Immature natural killer cell (primary cell): ENCODE results near the gene SETD2. TPM values are rescaled to one million over a fixed set of nuclear protein-coding genes. Genes with fewer than 3 reads are reported as not detected.
"Not testable (repeated sequence)": the region's sequence is repeated elsewhere in the genome, so short reads cannot be mapped to it uniquely, and the experiment has no call there.

ENCODE experiments used
- DNase-seq, 3 donors: peaks; one replicate each; pipeline ENCODE4 v3.0.0; 2022; ENCODE audit warnings: mixed read lengths in 1 of 3
- H3K27ac Mint-ChIP-seq, 6 donors: one replicate each; pipeline ENCODE4 v1.8.0; 2020; ENCODE audit warnings: mixed read lengths in 6 of 6, mild to moderate bottlenecking in 5 of 6, inconsistent platforms in 4 of 6, moderate library complexity in 3 of 6
- H3K27me3 Mint-ChIP-seq, 3 donors: one replicate each; pipeline ENCODE4 v1.8.0; 2020 to 2021; ENCODE audit warnings: low read depth in 3 of 3, mild to moderate bottlenecking in 3 of 3, mixed read lengths in 3 of 3, moderate library complexity in 3 of 3, inconsistent platforms in 1 of 3
- H3K36me3 Mint-ChIP-seq, 3 donors: one replicate each; pipeline ENCODE4 v1.8.0; 2020; ENCODE audit warnings: mixed read lengths in 3 of 3, inconsistent platforms in 2 of 3, mild to moderate bottlenecking in 2 of 3
- H3K4me1 Mint-ChIP-seq, 2 donors: one replicate each; pipeline ENCODE4 v1.8.0; 2020; ENCODE audit warnings: inconsistent platforms in 2 of 2, mild to moderate bottlenecking in 2 of 2, mixed read lengths in 2 of 2, moderate library complexity in 1 of 2
- H3K4me3 Mint-ChIP-seq, 5 donors: one replicate each; pipeline ENCODE4 v1.8.0; 2020; ENCODE audit warnings: mild to moderate bottlenecking in 5 of 5, mixed read lengths in 5 of 5, inconsistent platforms in 3 of 5, moderate library complexity in 3 of 5
- H3K9me3 Mint-ChIP-seq, 6 donors: one replicate each; pipeline ENCODE4 v1.8.0; 2020; ENCODE audit warnings: mild to moderate bottlenecking in 6 of 6, mixed read lengths in 6 of 6, inconsistent platforms in 4 of 6, moderate library complexity in 3 of 6
- polyA plus RNA-seq, 3 donors: library from polyadenylated mRNA; unstranded; fragments of 300-500 nt; fragmentation: Illumina TruSeq; gene quantifications; one replicate each; pipeline ENCODE4 v1.2.3, GENCODE V29; 2021

Gene SETD2
- polyA plus RNA-seq, 3 donors from 2014 or later, result 7.4 to 27.0 (median 8.2) TPM

DNA sequence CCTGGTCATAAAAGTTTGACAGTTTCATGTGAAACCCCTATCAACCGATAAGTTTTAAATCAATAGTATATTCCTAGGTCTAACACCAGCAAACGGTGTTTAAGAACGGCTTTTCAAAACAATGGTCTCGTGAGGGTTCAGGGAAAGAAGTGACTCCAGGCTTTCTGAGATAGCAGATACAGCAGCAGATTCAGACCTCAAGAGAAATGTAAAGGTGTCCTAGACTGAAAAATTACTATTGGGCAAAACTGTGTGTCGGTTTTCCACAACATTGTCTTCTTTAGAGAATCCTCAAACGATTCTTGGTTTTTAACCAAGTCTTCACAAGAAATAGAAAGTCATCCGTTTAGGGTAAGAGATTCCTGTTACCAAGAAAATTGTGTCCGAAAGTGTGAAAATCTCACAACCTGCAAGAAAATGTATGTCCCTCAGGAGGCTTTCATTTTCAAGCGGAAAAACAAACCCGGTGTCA, 1.2 kb downstream of the SETD2 start:
- peaks cover 0 to 5% (median 0%) of the 10 kb centered on the region in 3 donors for H3K36me3 Mint-ChIP-seq
- H3K27me3 Mint-ChIP-seq, result peaks cover 14 to 27% (median 17%) of the 10 kb centered on the region in 3 donors
- peak overlapping the region; percentile 98 to 100 (median 99) for H3K27ac Mint-ChIP-seq
- no peaks in the 10 kb centered on the region for H3K9me3 Mint-ChIP-seq
- peaks cover 63 to 73% of the 10 kb centered on the region in 2 donors for H3K4me1 Mint-ChIP-seq
- DNase-seq, result no peak
- peak overlapping the region; percentile 99 to 100 (median 99) for H3K4me3 Mint-ChIP-seq

DNA sequence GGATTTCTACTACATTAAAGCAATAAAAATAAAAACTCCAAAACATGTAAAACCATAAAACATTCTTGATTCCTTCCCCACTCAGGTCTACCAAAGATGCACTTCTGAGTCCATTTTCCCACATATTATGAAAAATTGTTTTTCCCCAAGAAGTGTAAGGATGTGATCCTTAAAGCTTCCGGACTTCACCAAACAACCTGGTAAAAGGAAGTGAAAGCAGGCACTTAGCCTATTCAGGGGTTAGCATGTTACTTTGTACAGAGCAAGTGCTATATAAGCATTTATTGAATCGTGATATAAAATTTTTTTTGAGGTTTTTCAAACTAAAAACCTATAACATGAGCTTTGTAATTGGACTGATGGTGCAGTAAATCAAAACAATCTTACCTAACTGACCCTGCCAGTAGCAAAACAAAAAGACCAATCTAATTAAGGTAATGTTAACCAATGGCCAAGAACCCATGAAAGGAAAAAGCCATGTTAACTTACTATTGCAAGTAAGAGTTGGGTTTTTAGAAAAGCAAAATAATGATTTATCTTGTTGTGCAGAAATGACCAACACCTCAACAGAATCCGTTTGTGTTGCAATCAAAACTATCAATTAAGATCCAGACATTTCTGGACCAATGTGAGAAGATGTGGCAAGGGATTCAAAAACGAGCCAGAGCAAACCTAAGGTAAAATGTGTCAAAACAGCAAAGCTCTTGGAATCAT, 1.8 kb downstream of the SETD2 start:
- Mint-ChIP-seq H3K27me3 (peaks cover 14 to 27% (median 17%) of the 10 kb centered on the region in 3 donors), H3K27ac (peak overlapping the region; percentile 98 to 100 (median 99)), H3K36me3 (peaks cover 0 to 5% (median 0%) of the 10 kb centered on the region in 3 donors), H3K9me3 (no peaks in the 10 kb centered on the region), H3K4me3 (peak overlapping the region; percentile 99 to 100 (median 99)), H3K4me1 (peaks cover 68 to 79% of the 10 kb centered on the region in 2 donors)
- no peak for DNase-seq

- H3K27ac Mint-ChIP-seq, result peak overlapping the region; percentile 20 to 81 (median 62)
- H3K9me3 Mint-ChIP-seq, result no peaks in the 10 kb centered on the region
- DNase-seq, result no peak
- peaks cover 0 to 5% (median 0%) of the 10 kb centered on the region in 3 donors for H3K36me3 Mint-ChIP-seq
- peaks cover 75 to 86% of the 10 kb centered on the region in 2 donors for H3K4me1 Mint-ChIP-seq
- peak overlapping the region; percentile 2 to 69 (median 42) for H3K4me3 Mint-ChIP-seq
- H3K27me3 Mint-ChIP-seq, result peaks cover 10 to 18% (median 14%) of the 10 kb centered on the region in 3 donors
Observed at GRCh38 chr3:47159820-47160219, 4.1 kb downstream of the SETD2 start.

DNA sequence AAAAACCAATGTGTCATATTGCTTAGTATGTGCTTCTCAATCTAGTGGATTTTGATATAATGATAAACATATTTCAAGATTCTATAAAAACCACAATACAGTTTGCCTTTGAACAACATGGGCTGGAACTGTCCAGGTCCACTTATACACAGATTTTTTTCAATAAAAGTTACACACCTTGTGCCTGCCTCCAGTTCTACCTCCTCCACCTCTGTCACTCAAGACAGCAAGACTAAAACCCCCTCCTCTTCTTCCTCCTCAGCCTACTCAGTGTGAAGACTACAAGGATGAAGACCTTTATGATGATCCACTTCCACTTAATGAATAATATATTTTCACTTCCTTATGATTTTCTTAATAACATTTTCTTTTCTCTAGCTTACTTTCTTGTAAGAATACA, 5.7 kb downstream of the SETD2 start:
- Mint-ChIP-seq H3K9me3 (no peaks in the 10 kb centered on the region), H3K36me3 (peaks cover 0 to 5% (median 0%) of the 10 kb centered on the region in 3 donors), H3K27ac (peak overlapping the region in 5 of 6 donors; percentile 8 to 66 (median 57)), H3K27me3 (peaks cover 4 to 10% (median 7%) of the 10 kb centered on the region in 3 donors), H3K4me1 (peaks cover 86 to 99% of the 10 kb centered on the region in 2 donors), H3K4me3 (peak overlapping the region in 3 of 5 donors; percentile 1 to 31 (median 11))
- DNase-seq, result no peak

GRCh38 chr3:47156396-47156795, 7.5 kb downstream of the SETD2 start:
- H3K27me3 Mint-ChIP-seq, result peaks cover 0 to 1% (median 0%) of the 10 kb centered on the region in 3 donors
- H3K4me3 Mint-ChIP-seq, result peak overlapping the region in 3 of 5 donors; percentile 1 to 30 (median 6)
- peaks cover 88 to 100% of the 10 kb centered on the region in 2 donors for H3K4me1 Mint-ChIP-seq
- H3K27ac Mint-ChIP-seq, result peak overlapping the region in 3 of 6 donors; percentile 0 to 62 (median 49)
- H3K36me3 Mint-ChIP-seq, result no peaks in the 10 kb centered on the region
- H3K9me3 Mint-ChIP-seq, result no peaks in the 10 kb centered on the region
- no peak for DNase-seq

DNA sequence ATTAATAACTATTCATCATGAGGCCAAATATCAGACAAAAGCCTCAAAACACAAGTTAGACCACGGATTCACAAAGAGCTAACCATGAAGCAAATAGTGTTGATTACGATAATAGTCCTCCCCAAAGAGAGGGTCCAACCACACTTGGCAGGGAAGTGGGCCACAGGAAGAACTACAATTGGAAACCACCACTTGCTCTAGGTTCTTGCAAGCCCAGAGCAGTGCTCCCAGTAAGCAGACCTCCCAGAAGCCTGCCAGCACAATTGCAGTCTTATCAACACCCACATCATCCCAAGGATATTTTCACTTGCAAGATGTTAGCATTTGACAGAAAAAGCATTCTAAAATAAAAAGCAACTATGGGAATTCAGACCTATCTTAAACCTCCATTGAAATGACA, 11.3 kb downstream of the SETD2 start:
- Mint-ChIP-seq H3K36me3 (no peaks in the 10 kb centered on the region), H3K4me3 (peak overlapping the region; percentile 14 to 47 (median 33)), H3K9me3 (no peaks in the 10 kb centered on the region), H3K27ac (peak overlapping the region; percentile 21 to 81 (median 48)), H3K27me3 (peaks cover 0 to 1% (median 0%) of the 10 kb centered on the region in 3 donors), H3K4me1 (peaks cover 78 to 98% of the 10 kb centered on the region in 2 donors)
- peak in 1 of 3 donors; percentile 5 for DNase-seq

- Mint-ChIP-seq H3K4me1 (peaks cover 75 to 92% of the 10 kb centered on the region in 2 donors), H3K27me3 (peaks cover 0 to 1% (median 0%) of the 10 kb centered on the region in 3 donors), H3K36me3 (no peaks in the 10 kb centered on the region), H3K27ac (peak overlapping the region in 5 of 6 donors; percentile 10 to 81 (median 64)), H3K4me3 (peak overlapping the region in 4 of 5 donors; percentile 2 to 33 (median 25)), H3K9me3 (no peaks in the 10 kb centered on the region)
- no peak for DNase-seq
Observed at GRCh38 chr3:47151836-47152235, 12.1 kb downstream of the SETD2 start.

DNA sequence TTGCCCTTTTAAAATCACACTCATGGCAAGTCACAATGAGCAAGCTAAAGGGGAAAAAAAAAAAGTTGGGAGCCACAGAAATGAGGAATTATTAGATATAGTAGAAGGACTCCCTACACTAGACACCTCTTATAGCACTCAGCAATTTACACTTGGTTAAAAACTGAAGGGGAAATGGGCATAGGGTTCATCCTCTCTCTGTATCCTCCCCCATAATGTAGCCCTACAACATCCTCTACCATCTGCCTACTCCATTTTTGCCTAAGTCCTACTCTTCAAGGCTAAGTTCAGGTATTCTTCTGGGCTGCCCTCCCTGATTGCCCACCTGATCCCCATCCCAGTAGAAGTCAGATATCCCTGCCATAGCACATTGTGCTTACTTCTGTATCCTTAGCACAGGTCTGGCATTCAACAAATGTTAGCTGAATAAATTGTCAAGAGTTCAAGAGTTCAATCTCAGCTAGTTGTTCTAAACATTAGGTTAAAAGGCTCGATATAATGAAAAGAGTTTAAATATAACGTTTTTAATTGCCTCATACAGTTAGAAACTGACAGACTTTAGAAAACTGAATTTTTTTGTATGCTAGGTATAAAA, 14.5 kb downstream of the SETD2 start:
- no peak for DNase-seq
- Mint-ChIP-seq H3K36me3 (no peaks in the 10 kb centered on the region), H3K4me1 (peaks cover 67 to 86% of the 10 kb centered on the region in 2 donors), H3K27ac (peak overlapping the region in 4 of 6 donors; percentile 3 to 70 (median 29)), H3K27me3 (peaks cover 0 to 2% (median 1%) of the 10 kb centered on the region in 3 donors), H3K4me3 (peak overlapping the region in 2 of 5 donors; percentile 15 to 37), H3K9me3 (no peaks in the 10 kb centered on the region)

DNA sequence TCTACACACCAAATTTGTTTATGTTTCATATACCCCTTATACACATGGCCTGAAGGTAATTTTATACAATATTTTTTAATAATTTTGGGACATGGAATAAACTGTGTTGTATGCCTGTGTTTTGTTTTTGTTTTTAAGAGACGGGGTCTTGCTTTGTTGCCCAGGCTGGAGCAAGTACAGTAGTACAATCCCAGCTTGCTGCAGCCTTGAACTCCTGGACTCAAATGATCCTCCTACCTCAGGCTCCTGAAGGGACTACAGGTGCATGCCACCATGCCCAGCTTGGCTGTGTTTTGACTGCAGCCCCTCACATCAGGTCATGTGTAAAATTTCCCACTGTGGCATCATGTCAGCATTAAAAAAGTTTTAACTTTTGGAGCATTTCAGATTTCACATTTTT, 18.6 kb downstream of the SETD2 start:
- no peak for DNase-seq
- Mint-ChIP-seq H3K9me3 (no peaks in the 10 kb centered on the region), H3K4me1 (peaks cover 64 to 82% of the 10 kb centered on the region in 2 donors), H3K36me3 (no peaks in the 10 kb centered on the region), H3K27ac (peak overlapping the region in 3 of 6 donors; percentile 10 to 23 (median 16)), H3K27me3 (peaks cover 0 to 3% (median 1%) of the 10 kb centered on the region in 3 donors), H3K4me3 (no peak overlapping the region)

DNA sequence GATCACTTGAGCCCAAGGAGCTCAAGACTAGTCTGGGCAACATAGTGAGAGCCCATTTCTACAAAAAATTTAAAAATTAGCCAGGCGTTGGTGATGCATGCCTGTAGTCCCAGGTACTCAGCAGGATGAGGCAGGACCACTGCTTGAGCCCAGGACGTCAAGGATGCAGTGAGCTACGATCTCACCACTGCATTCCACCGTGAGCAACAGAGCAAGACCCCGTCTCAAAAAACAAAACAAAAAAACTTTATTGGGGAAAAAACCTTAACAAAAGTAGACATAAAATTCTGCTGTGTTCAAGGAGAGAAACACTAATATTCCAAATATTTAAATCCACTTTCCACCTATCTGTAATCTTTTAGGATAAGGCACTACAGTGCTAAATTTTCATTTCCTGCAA, 20.8 kb downstream of the SETD2 start:
- no peak for DNase-seq
- H3K9me3 Mint-ChIP-seq, result no peaks in the 10 kb centered on the region
- no peak overlapping the region for H3K27ac Mint-ChIP-seq
- peaks cover 60 to 79% of the 10 kb centered on the region in 2 donors for H3K4me1 Mint-ChIP-seq
- H3K27me3 Mint-ChIP-seq, result peaks cover 0 to 3% (median 1%) of the 10 kb centered on the region in 3 donors
- H3K4me3 Mint-ChIP-seq, result no peak overlapping the region
- H3K36me3 Mint-ChIP-seq, result peaks cover 0 to 4% (median 0%) of the 10 kb centered on the region in 3 donors

DNA sequence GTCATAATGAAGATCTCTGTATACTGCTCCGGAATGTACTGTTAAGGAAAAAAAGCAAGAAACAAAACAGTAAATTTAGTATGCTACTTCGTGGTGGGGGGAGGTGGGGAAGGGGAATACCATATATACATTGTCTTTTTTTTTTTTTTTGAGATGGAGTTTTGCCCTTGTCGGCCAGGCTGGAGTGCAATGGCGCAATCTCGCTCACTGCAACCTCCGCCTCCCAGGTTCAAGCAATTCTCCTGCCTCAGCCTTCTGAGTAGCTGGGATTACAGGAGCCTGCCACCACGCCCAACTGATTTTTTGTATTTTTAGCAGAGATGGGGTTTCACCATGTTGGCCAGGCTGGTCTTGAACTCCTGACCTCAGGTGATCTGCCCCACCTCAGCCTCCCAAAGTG, 21.4 kb downstream of the SETD2 start:
- H3K9me3 Mint-ChIP-seq, DNase-seq, H3K36me3 Mint-ChIP-seq, H3K27me3 Mint-ChIP-seq: not testable (repeated sequence)
- Mint-ChIP-seq H3K4me3 (peak overlapping the region in 1 of 5 donors; percentile 18), H3K4me1 (peaks cover 58 to 74% of the 10 kb centered on the region in 2 donors), H3K27ac (peak overlapping the region in 1 of 6 donors; percentile 16)

GRCh38 chr3:47140973-47141461, 22.9 kb downstream of the SETD2 start:
- H3K4me3 Mint-ChIP-seq, result peak overlapping the region; percentile 5 to 78 (median 49)
- H3K9me3 Mint-ChIP-seq, H3K36me3 Mint-ChIP-seq, H3K27me3 Mint-ChIP-seq, DNase-seq: not testable (repeated sequence)
- H3K4me1 Mint-ChIP-seq, result peaks cover 57 to 72% of the 10 kb centered on the region in 2 donors
- peak overlapping the region in 5 of 6 donors; percentile 31 to 83 (median 55) for H3K27ac Mint-ChIP-seq

GRCh38 chr3:47140553-47140952, 23.4 kb downstream of the SETD2 start:
- not testable (repeated sequence) for H3K9me3 Mint-ChIP-seq, H3K4me3 Mint-ChIP-seq, H3K27ac Mint-ChIP-seq, H3K36me3 Mint-ChIP-seq, H3K27me3 Mint-ChIP-seq, DNase-seq
- H3K4me1 Mint-ChIP-seq, result peaks cover 60 to 72% of the 10 kb centered on the region in 2 donors
